Activated naive CD8-positive, alpha-beta T cell treated with anti-CD3 and anti-CD28 coated beads, Interleukin-2, amount 50 U/mL, for 24 hours (primary cell): ENCODE measurements around the gene USP13.

Source experiments
- ATAC-seq: fragments of 150-1000 bp; cut with Tn5 transposase; one replicate; pipeline ENCODE4 v1.10.0; 2021
- DNase-seq: peaks from one replicate; pipeline ENCODE4 v3.0.0; 2021
- H3K27ac Mint-ChIP-seq: one replicate; pipeline ENCODE4 v1.8.0; 2021; ENCODE audit warnings: mild to moderate bottlenecking, mixed read lengths
- H3K27me3 Mint-ChIP-seq: one replicate; pipeline ENCODE4 v1.8.0; 2021; ENCODE audit warnings: mixed read lengths
- H3K36me3 Mint-ChIP-seq: one replicate; pipeline ENCODE4 v1.8.0; 2021; ENCODE audit warnings: low read depth, mixed read lengths
- H3K4me1 Mint-ChIP-seq: one replicate; pipeline ENCODE4 v1.8.0; 2021; ENCODE audit warnings: mixed read lengths
- H3K4me3 Mint-ChIP-seq: one replicate; pipeline ENCODE4 v1.8.0; 2021; ENCODE audit warnings: mild to moderate bottlenecking, moderate library complexity, mixed read lengths
- H3K9me3 Mint-ChIP-seq: one replicate; pipeline ENCODE4 v1.8.0; 2021; ENCODE audit warnings: mixed read lengths

The USP13 gene

DNA sequence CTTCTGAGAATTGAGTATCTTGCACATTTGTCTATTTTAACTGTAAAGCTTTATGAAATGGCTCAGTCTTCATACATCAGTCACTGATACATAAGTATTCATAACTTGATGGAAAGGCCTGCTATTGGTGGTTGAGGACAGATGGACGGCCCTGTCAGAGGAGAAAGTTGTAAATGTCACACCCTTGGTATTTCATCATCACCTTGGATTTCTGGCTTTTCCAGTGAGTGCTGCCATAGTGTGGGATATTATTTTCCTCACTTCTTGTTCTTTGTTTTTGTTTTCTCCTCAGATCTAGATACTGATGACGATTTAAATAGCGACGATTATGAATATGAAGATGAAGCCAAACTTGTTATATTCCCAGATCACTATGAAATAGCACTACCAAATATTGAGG is 47.9 kb downstream of the USP13 start:
- no peak for ATAC-seq
- H3K4me3 Mint-ChIP-seq = no peak overlapping the region
- H3K4me1 Mint-ChIP-seq = no peaks in the 10 kb centered on the region
- H3K9me3 Mint-ChIP-seq = no peaks in the 10 kb centered on the region
- no peak overlapping the region for H3K27ac Mint-ChIP-seq
- no peak for DNase-seq
- H3K27me3 Mint-ChIP-seq = no peaks in the 10 kb centered on the region
- peaks cover 12% of the 10 kb centered on the region for H3K36me3 Mint-ChIP-seq

DNA sequence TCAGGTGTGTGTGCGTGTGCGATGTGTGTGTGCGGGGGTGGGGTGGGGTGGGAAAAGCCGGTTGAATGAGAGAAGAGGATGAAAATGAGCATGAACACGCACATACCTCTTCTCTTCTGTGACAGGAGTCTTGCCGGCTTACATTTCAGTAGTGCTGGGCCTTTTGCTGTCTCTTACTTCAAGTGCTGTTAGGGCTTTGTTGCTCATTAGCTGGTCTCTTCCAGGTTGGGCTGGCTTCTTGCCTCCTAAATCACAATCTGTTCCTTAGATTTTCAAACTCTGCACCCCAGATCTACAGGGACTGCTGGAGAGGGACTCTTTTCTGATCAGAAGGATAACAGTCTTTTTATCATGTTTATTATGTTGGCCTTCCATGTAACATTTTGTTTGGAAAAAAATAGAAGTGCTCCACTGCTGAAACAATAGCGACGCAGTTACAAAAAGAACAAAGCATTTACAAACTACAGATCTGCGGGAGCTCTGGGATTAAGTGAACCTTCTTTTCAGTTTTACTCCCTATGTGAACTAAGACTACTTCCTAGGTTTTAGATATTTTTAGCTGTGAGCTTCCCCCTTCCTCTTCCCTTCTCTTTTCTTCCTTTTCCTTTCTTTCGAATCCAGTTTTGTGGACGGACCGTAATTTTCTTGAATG is 48.5 kb downstream of the USP13 start:
- ATAC-seq (no peak), DNase-seq (no peak)
- Mint-ChIP-seq H3K27ac (no peak overlapping the region), H3K27me3 (no peaks in the 10 kb centered on the region), H3K4me1 (no peaks in the 10 kb centered on the region), H3K4me3 (no peak overlapping the region), H3K9me3 (no peaks in the 10 kb centered on the region), H3K36me3 (peaks cover 12% of the 10 kb centered on the region)

DNA sequence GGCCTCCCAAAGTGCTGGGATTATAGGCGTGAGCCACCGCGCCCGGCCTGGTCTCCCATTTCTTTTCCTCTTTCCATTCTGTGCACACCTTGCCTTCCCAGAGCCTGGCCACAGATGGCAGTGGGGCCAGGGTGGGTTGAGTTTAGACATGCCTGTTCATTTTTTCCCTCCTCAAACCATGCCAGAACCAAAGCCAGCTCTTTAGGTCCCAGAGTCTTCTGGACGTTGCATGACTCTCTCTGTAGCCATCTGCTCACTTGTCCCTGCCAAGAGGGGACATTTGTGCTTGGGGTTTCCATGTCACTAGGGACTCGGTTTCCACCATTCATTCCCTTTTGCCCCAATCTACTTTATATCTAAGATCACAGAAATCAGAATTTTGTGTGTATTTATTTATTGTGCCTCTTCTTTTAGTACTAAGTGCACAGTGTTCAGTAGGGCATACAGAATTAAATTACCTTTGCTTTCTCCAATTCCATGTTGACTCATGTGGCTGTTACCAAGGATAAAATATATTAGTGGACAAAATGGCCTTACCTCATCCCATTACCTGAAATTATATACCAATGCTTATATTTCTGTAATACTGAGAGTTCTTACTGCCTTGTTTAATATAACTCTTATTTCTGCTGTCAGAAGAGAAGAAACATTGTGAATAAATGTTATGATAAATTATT is 49.6 kb downstream of the USP13 start:
- Mint-ChIP-seq H3K36me3 (peaks cover 13% of the 10 kb centered on the region), H3K27me3 (no peaks in the 10 kb centered on the region), H3K4me3 (no peak overlapping the region), H3K4me1 (no peaks in the 10 kb centered on the region), H3K27ac (no peak overlapping the region), H3K9me3 (no peaks in the 10 kb centered on the region)
- DNase-seq = no peak
- ATAC-seq = no peak

DNA sequence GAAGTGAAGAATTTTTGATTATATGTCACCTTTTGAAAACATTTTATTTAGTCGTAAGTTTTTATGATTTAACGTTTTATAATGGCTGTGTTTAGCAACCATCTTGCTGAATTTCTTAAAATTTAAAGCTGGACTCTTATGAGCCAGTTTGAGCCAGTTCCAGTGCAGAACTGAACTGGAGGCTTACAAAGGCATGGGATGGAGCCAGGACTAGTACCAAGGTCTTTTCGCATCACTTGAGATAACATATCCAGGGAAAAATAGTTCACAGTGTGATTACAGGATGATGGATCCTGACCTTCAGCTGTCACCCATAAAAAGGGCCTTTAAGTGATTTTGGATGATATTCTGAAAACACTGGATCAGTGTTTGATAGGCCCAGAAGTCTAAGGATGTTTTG is 51.0 kb downstream of the USP13 start:
- no peaks in the 10 kb centered on the region for H3K9me3 Mint-ChIP-seq
- DNase-seq (no peak), ATAC-seq (no peak)
- H3K27ac Mint-ChIP-seq = no peak overlapping the region
- no peaks in the 10 kb centered on the region for H3K27me3 Mint-ChIP-seq
- no peak overlapping the region for H3K4me3 Mint-ChIP-seq
- H3K36me3 Mint-ChIP-seq = peaks cover 19% of the 10 kb centered on the region
- H3K4me1 Mint-ChIP-seq = no peaks in the 10 kb centered on the region

DNA sequence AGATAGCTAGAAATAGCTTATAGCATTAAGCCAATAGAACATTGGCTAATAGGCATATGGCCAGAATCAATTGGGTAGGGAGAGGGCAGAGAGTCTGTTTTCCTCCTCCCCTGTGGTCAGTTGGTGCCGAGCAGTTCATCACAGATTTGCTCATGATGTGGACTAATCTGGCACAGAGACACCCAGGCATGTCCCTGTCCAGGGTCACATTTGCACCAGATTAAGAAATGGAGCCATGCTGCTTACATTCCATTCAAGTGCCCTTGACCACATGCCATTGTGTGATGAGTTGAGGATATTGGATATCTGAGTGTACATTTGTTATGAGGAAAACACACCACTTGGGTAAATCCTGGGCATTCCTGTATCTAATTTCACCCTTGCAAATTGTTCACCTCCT is 53.4 kb downstream of the USP13 start:
- H3K4me1 Mint-ChIP-seq = no peaks in the 10 kb centered on the region
- no peaks in the 10 kb centered on the region for H3K27me3 Mint-ChIP-seq
- DNase-seq = no peak
- H3K27ac Mint-ChIP-seq = no peak overlapping the region
- no peak for ATAC-seq
- H3K4me3 Mint-ChIP-seq = no peak overlapping the region
- no peaks in the 10 kb centered on the region for H3K9me3 Mint-ChIP-seq
- peaks cover 19% of the 10 kb centered on the region for H3K36me3 Mint-ChIP-seq

DNA sequence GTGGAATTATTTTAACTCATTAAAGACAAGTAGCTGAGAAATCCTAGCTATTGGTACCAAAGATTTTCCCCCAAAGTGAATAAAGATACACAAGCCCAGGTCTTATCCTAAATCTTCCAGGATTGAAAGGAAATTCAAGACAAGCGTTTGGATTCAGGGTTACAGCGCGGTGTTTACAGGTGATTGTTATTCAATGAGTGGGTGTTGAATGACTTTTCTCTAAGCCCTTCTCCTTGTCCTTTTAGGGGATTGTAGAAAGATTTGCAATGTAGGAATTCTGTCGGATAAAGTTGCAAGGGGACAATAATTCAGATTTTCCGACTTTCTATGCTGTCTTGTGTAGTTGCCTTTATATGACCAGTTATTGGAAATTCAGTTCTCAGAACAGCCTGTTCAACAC is 57.2 kb downstream of the USP13 start:
- H3K27me3 Mint-ChIP-seq = no peaks in the 10 kb centered on the region
- no peaks in the 10 kb centered on the region for H3K4me1 Mint-ChIP-seq
- no peak for ATAC-seq
- no peak for DNase-seq
- no peaks in the 10 kb centered on the region for H3K9me3 Mint-ChIP-seq
- peaks cover 13% of the 10 kb centered on the region for H3K36me3 Mint-ChIP-seq
- no peak overlapping the region for H3K27ac Mint-ChIP-seq
- H3K4me3 Mint-ChIP-seq = no peak overlapping the region

DNA sequence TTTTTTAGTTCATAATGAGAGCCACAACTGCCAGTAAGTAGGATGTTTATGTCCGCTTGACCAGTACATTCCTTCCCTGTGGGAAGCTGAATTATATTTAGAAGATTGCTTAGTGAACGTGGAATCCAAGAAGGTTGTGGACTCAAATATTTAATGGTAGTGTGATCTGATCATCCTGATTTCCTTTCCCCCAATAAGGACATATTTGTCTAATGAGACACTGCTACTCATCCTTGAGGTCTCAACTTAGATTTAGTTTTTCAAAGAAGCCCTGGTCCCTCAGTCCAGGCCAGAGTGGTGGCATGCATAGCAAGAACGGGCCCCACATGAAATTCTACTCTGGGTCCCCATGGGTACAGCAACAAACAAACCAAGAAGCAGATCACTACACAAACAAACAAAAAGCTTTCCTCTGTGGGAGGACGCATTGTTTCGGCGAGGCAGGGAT is 60.8 kb downstream of the USP13 start:
- Mint-ChIP-seq H3K4me3 (no peak overlapping the region), H3K4me1 (no peaks in the 10 kb centered on the region), H3K27ac (no peak overlapping the region), H3K9me3 (no peaks in the 10 kb centered on the region), H3K36me3 (peaks cover 7% of the 10 kb centered on the region), H3K27me3 (no peaks in the 10 kb centered on the region)
- no peak for ATAC-seq
- no peak for DNase-seq

DNA sequence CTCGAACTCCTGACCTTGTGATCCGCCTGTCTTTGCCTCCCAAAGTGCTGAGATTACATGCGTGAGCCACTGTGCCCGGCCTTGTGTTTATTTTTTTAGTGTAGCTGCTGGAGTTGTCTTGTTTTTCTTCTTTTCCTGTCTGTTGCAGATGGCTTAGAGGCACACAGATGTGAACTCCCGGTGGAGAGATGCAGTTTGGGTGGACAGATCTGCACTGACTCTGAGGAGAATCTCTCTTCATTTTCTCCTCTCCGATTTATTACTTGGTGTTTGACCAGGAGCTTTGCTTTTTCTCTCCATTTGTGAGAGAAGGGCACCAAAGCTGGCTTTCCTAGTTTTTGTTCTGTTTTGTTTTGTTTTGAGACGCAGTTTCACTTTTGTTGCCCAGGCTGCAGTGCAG is 62.7 kb downstream of the USP13 start:
- no peak for ATAC-seq
- Mint-ChIP-seq H3K4me1 (no peaks in the 10 kb centered on the region), H3K36me3 (peaks cover 6% of the 10 kb centered on the region), H3K27ac (no peak overlapping the region), H3K27me3 (no peaks in the 10 kb centered on the region), H3K9me3 (no peaks in the 10 kb centered on the region), H3K4me3 (no peak overlapping the region)
- DNase-seq = no peak

DNA sequence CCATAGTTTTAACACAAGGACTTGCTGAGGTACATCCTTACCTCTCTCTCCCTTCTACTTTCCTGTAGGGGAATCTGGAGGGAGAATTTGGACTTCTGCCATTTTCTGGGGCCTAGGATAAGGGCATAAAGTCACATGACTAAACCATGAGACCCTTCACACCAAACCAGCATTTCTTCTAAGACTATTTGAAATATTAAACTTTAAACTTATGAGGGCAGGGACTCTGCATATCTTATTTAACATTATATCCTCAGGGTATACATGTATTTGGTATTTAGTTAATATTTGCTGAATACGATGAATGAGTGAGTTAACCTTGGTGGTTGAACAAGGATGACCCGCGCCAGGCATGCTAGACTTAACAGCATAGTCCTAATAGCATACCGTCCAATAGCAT is 63.4 kb downstream of the USP13 start:
- Mint-ChIP-seq H3K4me1 (no peaks in the 10 kb centered on the region), H3K36me3 (peaks cover 5% of the 10 kb centered on the region), H3K9me3 (no peaks in the 10 kb centered on the region), H3K27ac (no peak overlapping the region), H3K27me3 (no peaks in the 10 kb centered on the region), H3K4me3 (no peak overlapping the region)
- DNase-seq (no peak), ATAC-seq (no peak)

DNA sequence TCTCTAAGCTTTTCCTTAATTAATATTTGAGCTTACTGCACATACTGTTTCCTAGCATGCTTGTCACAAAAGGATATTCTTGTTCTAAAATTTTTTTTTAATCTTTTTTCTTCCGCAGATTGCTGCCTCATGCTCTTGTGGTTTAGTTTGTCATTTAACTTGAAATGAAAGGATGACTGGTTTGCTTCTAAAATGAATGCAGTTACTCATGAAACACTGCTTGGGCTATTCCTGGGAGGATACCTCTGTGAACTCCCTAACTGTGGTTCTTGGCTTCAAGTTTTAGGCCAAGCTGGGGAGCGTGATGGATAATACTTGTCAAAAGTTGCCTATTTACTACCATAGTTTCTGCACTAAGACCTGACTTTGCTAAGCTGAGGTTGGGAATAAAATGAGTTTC is 64.0 kb downstream of the USP13 start:
- H3K36me3 Mint-ChIP-seq = peaks cover 10% of the 10 kb centered on the region
- H3K9me3 Mint-ChIP-seq = no peaks in the 10 kb centered on the region
- ATAC-seq = no peak
- DNase-seq = no peak
- no peaks in the 10 kb centered on the region for H3K27me3 Mint-ChIP-seq
- no peak overlapping the region for H3K27ac Mint-ChIP-seq
- H3K4me3 Mint-ChIP-seq = no peak overlapping the region
- H3K4me1 Mint-ChIP-seq = no peaks in the 10 kb centered on the region

DNA sequence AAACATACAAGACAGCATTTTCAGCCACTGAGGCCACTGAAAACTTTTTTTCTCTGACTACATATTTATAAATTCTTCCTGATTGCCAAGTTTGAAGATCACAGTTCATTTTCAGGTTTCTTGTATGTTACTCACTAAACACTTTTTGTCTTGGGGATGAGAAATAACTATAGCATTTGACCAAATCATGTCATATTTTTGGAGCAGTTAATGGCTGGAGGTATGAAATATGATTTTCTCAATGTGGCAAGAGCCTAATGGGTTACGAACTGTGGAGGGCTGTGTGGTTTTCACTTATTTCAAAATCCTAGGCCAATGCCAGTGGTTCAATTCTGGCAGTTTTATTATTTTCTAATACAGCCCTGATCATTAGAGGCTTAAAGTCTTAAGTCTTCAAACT is 64.4 kb downstream of the USP13 start:
- no peak overlapping the region for H3K27ac Mint-ChIP-seq
- no peaks in the 10 kb centered on the region for H3K27me3 Mint-ChIP-seq
- H3K9me3 Mint-ChIP-seq = no peaks in the 10 kb centered on the region
- no peak for ATAC-seq
- no peak overlapping the region for H3K4me3 Mint-ChIP-seq
- H3K36me3 Mint-ChIP-seq = peaks cover 10% of the 10 kb centered on the region
- no peak for DNase-seq
- H3K4me1 Mint-ChIP-seq = no peaks in the 10 kb centered on the region

DNA sequence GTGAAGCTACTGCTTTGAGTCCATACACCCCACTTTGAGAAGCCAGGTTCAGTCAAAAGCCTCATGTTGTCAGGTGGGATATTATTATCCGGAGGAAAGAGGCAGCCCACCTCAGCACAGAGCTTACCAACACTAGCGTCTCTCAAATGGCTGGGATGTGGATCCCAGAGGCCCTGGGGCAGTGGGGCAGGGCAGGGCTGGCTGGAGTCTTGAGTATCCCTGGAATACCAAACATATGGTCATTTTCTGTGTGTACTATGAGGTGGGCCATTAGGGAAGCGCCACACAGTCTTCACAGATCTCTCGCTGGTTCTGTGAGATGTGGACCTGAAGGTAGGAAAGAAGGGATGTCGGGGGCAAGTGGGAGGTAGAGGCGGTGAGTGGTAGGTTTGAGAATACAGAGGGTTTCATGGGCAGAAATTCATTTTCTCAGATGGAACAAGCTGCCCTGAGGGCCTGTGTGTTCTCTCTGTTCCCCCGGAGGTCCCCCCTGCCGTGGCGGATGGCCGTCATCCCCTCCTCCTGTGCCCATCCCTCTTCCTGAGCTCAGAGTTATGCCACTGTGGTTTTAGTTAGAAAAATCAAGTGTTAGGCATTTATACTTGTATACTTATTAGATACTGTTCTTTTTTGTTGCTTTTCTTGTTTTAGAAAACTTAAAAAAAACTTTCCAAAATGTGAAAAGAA is 66.4 kb downstream of the USP13 start:
- Mint-ChIP-seq H3K27ac (no peak overlapping the region), H3K4me1 (no peaks in the 10 kb centered on the region), H3K9me3 (no peaks in the 10 kb centered on the region), H3K27me3 (no peaks in the 10 kb centered on the region), H3K4me3 (no peak overlapping the region), H3K36me3 (peaks cover 14% of the 10 kb centered on the region)
- ATAC-seq (no peak), DNase-seq (no peak)

DNA sequence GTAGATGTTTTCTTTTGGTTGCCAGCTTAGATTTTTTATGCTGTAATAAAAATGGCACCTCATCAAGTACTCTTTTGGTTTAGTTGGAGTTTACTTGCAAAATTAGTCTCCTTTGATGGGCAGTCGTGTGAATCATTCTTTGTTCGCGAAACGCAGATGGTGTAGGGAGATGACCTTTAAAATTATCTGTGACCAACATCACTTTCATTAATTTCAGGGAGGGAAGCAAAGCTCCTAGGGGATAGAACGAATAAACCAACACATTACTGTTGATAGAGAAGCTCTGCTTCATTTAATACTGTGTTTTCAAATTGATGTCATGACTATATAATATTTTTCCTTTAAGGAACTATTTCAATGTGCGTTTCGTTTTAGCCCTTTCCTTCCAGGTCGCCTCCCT is 67.4 kb downstream of the USP13 start:
- ATAC-seq = no peak
- Mint-ChIP-seq H3K36me3 (peaks cover 15% of the 10 kb centered on the region), H3K9me3 (no peaks in the 10 kb centered on the region), H3K4me3 (no peak overlapping the region), H3K4me1 (no peaks in the 10 kb centered on the region), H3K27me3 (no peaks in the 10 kb centered on the region), H3K27ac (no peak overlapping the region)
- DNase-seq = no peak

DNA sequence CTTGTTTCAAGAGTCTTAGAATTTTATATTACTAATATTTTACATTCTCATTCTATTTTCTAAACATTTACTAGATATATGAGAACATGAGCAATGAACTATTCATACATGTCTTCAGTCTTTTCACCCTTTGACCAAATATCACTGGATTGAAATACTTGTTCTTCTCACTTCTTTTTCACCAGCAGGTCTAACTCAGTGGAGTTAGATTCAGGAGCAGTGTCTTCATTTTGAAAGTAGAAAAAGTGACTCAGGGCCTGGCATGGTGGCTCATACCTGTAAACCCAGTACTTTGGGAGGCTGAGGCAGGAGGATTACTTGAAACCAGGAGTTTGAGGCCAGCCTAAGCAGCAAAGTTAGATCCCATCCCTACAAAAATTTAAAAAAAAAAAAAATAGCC is 70.8 kb downstream of the USP13 start:
- DNase-seq (no peak), ATAC-seq (no peak)
- H3K27me3 Mint-ChIP-seq = no peaks in the 10 kb centered on the region
- H3K27ac Mint-ChIP-seq = no peak overlapping the region
- no peaks in the 10 kb centered on the region for H3K9me3 Mint-ChIP-seq
- H3K36me3 Mint-ChIP-seq = peaks cover 20% of the 10 kb centered on the region
- no peak overlapping the region for H3K4me3 Mint-ChIP-seq
- H3K4me1 Mint-ChIP-seq = no peaks in the 10 kb centered on the region

DNA sequence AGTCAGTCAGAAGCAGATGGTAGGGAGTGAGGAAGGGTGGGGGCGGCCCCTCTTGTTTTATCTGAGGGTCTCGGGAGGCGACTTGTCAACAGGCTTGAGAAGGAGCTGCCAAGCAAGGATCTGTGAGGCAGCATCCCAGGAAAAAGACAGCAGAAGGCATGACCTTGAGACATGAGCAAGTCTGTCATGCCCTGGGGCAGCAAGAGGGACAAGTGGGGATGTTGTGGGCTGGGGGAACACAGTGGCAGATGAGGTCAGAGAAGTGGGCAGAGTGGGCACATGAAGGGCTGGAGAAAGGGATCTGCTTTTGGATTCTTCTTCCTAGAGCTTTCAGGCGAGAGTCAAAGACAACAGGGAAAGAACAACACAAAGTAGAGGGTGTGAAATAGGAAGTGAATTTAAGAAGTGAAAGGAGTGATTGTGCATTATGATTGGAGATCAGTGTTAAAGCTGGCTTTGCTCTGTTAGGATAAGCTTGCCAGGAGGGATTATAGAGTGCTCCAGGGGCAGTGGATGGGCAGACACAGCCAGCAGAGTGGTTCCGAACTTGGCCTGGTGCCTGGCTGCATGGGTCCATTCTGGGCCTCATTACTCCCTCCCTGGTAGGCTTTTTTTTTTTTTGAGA is 73.3 kb downstream of the USP13 start:
- no peaks in the 10 kb centered on the region for H3K9me3 Mint-ChIP-seq
- no peak overlapping the region for H3K4me3 Mint-ChIP-seq
- no peak overlapping the region for H3K27ac Mint-ChIP-seq
- ATAC-seq (no peak), DNase-seq (no peak)
- peaks cover 22% of the 10 kb centered on the region for H3K36me3 Mint-ChIP-seq
- no peaks in the 10 kb centered on the region for H3K27me3 Mint-ChIP-seq
- no peaks in the 10 kb centered on the region for H3K4me1 Mint-ChIP-seq
